Measurements from ENCODE around the gene ERICH3. TPM values are rescaled to one million over a fixed set of nuclear protein-coding genes. Genes with fewer than 3 reads are reported as not detected.

Gene ERICH3
- total RNA-seq, 1 donor from 2014 or later = not detected

Other genes with a start within 250 kb of the ERICH3 start
- not detected in 2 replicates for gene LRRC53, start 161.2 kb downstream of the ERICH3 start, total RNA-seq (ENCODE audit: low replicate concordance)
- not detected in 2 replicates for gene CRYZ, start 59.3 kb upstream of the ERICH3 start, total RNA-seq (ENCODE audit: low replicate concordance)
- 0.13 TPM in 1 of 2 replicates, not detected in the other for gene TYW3, start 59.4 kb upstream of the ERICH3 start, total RNA-seq (ENCODE audit: low replicate concordance)

Data from neural progenitor cell (in vitro differentiated cells).